ENCODE measurements around the gene IRF5. TPM values are rescaled to one million over a fixed set of nuclear protein-coding genes. Genes with fewer than 3 reads are reported as not detected.

The IRF5 gene
- 1.8 and 2.5 TPM in 2 replicates for total RNA-seq (ENCODE audit: low replicate concordance)
- long read RNA-seq = 0 reads

DNA sequence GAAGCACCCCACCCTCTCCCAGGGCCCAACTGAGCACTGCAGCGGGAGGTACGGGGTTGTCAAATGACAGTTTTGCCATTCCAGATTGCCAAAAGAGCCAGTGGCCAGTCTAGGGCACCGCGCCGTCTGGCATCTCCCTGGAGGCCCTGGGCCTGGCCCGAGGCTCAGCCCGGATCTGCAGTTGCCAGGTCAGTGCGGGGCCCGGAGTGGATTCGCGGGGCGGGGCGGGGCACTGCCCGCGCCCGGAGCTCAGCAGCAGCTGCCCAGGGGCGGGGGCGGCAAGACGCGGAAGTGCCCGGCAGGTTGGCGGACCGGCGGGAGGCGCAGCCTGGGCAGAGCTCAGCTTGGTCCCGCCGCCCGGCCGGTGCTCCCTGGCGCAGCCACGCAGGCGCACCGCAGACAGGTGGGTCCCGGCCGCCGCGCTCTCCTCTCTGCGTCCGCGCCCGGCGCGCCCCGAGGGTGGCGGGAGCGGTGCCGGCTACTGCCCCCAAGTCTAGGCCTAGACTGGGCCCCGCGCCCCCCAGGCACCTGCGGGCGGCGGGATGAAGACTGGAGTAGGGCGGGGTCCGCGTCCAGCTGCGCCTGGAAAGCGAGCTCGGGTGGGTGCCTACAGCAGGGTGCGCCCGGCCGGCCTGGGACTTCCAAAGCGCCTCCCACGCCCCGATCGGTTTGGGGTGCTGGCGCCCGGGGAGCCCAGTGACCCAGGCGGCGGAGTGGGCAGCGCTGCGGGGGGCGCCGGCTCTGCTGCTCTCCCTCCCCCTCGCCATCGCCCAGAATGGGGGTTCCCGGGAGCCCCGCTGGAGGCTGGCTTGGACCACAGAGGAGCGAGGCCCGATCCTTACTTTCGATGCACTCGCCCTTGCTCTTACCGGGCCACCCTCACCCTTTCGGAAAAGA is at the start of gene IRF5:
TSS of gene IRF5 (plus strand) at position 281 of the 897 bp plus-strand sequence. CDS start 4,155 bp downstream, outside the sequence.
- Mint-ChIP-seq H3K4me1 (ENCODE audit: unreplicated experiment) (peaks cover 10% of the 10 kb centered on the region), H3K4me3 (peak within 1 kb of the TSS; percentile 88), H3K36me3 (no peaks in the 10 kb centered on the region), H3K27ac (no peak within 1 kb of the TSS), H3K27me3 (peaks cover 60% of the 10 kb centered on the region), H3K9me3 (no peaks in the 10 kb centered on the region)
- DNase-seq (ENCODE audit: extremely low spot score, unreplicated experiment) = no peak
- TF ChIP-seq CTCF (conservative IDR thresholded peaks at IDR 0.05) = no peak

DNA sequence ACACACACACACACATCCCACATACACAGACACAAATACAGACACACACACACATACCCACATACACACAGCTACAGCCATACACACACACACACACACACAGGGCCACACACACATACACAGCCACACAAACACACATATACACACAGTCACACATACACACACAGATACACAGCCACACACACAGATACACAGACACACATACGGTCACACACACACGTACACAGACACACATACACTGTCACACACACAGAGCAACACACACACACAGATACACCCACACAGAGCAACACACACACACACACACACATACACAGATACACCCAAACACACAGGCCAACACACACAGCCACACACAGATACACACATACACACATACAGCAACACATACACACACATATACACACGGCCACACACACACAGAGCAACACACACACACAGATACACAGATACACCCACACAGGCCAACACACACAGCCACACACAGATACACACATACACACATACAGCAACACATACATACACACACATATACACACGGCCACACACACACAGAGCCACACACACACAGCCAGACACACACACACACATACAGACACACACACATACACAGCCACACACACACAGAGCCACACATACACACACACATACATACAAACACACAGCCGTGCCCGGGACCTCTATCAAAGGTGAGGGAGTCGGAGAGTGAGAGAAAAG is 49.5 kb upstream of the IRF5 start:
- TF ChIP-seq CTCF (conservative IDR thresholded peaks at IDR 0.05) = no peak
- no peak overlapping the region for H3K4me3 Mint-ChIP-seq
- H3K9me3 Mint-ChIP-seq = no peaks in the 10 kb centered on the region
- H3K27me3 Mint-ChIP-seq = peaks cover 14% of the 10 kb centered on the region
- no peaks in the 10 kb centered on the region for H3K36me3 Mint-ChIP-seq
- no peak for DNase-seq (ENCODE audit: extremely low spot score, unreplicated experiment)
- peaks cover 4% of the 10 kb centered on the region for H3K4me1 Mint-ChIP-seq (ENCODE audit: unreplicated experiment)
- H3K27ac Mint-ChIP-seq = no peak overlapping the region

- H3K27me3 Mint-ChIP-seq = peaks cover 14% of the 10 kb centered on the region
- DNase-seq (ENCODE audit: extremely low spot score, unreplicated experiment) = no peak
- TF ChIP-seq CTCF (conservative IDR thresholded peaks at IDR 0.05) = no peak
- no peak overlapping the region for H3K27ac Mint-ChIP-seq
- H3K4me1 Mint-ChIP-seq (ENCODE audit: unreplicated experiment) = no peaks in the 10 kb centered on the region
- no peaks in the 10 kb centered on the region for H3K36me3 Mint-ChIP-seq
- no peaks in the 10 kb centered on the region for H3K9me3 Mint-ChIP-seq
- no peak overlapping the region for H3K4me3 Mint-ChIP-seq
Measured at GRCh38 chr7:128888756-128889095, 49.0 kb upstream of the IRF5 start.

- no peak for TF ChIP-seq CTCF (conservative IDR thresholded peaks at IDR 0.05)
- H3K4me1 Mint-ChIP-seq (ENCODE audit: unreplicated experiment) = no peaks in the 10 kb centered on the region
- no peak for DNase-seq (ENCODE audit: extremely low spot score, unreplicated experiment)
- H3K36me3 Mint-ChIP-seq = no peaks in the 10 kb centered on the region
- peaks cover 14% of the 10 kb centered on the region for H3K27me3 Mint-ChIP-seq
- H3K9me3 Mint-ChIP-seq = no peaks in the 10 kb centered on the region
- no peak overlapping the region for H3K4me3 Mint-ChIP-seq
- no peak overlapping the region for H3K27ac Mint-ChIP-seq
Measured at GRCh38 chr7:128889121-128889520, 48.6 kb upstream of the IRF5 start.

GRCh38 chr7:128890306-128891109 is 47.2 kb upstream of the IRF5 start:
- H3K36me3 Mint-ChIP-seq = no peaks in the 10 kb centered on the region
- peaks cover 14% of the 10 kb centered on the region for H3K27me3 Mint-ChIP-seq
- DNase-seq (ENCODE audit: extremely low spot score, unreplicated experiment) = no peak
- H3K9me3 Mint-ChIP-seq = no peaks in the 10 kb centered on the region
- peak; percentile 34 for TF ChIP-seq CTCF (conservative IDR thresholded peaks at IDR 0.05)
- H3K27ac Mint-ChIP-seq = no peak overlapping the region
- no peaks in the 10 kb centered on the region for H3K4me1 Mint-ChIP-seq (ENCODE audit: unreplicated experiment)
- no peak overlapping the region for H3K4me3 Mint-ChIP-seq

Measured in type B pancreatic cell (in vitro differentiated cells).